Medulla oblongata (tissue), 1 donor: ENCODE results near the gene IFI27.
A peak's percentile ranks its signal among the peaks of the same experiment; 100 is the strongest.

Source experiments
- DNase-seq: peaks from one replicate; pipeline ENCODE4 v3.0.0-alpha.2; 2015; ENCODE audit errors: extremely low spot score

IFI27 gene

GRCh38 chr14:94102768-94103482 is 7.6 kb upstream of the IFI27 start:
- DNase-seq: no peak

DNA sequence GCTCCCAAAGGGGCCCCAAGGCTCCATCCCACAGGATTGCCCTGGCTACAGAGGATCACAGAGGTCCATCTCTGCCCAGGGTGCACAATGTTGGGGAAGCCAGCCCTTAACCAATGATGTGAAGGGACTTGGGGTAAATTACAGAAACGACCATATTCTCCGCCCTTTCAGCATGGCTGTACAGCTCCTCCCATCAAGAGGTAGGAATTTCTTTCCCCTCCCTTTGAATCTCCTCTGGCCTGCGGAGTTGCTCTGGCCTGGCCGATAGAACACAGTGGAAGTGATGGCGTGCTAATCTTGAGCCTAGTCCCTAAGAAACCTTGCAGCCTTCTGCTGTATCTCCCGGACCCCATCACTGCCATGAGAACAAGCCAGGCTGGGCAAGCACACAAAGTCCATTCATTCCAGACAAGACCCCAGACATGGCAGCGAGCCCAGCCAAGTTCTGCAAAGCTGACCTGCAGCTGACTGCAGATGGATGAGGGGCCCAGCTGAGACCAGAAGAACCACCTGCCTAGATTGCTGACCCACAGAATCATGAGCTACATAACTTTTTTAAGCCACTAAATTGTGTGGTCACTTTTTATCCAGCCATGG is 6.9 kb upstream of the IFI27 start:
- DNase-seq: no peak

DNA sequence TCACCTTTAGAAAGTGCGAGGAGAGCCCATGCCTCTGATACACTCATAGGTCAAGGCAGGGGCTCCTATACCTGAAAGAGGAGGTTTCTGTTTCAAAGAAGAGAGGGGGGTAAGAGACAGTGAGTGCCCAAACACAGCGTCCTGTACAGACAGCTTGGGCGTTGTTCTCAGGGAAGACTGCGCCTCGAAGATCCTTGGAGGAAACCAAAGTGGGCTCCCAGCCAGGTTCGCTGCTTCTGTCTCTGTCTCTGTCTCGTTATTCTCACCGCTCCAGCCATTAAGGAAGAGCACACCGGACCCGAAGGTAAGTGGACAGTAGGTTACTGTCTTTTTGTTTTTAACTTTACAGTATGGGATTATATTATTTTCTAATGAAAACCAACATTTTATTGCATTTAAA is 5.8 kb upstream of the IFI27 start:
- DNase-seq: no peak

GRCh38 chr14:94109915-94110250 is 653 bp upstream of the IFI27 start:
- no peak for DNase-seq

DNA sequence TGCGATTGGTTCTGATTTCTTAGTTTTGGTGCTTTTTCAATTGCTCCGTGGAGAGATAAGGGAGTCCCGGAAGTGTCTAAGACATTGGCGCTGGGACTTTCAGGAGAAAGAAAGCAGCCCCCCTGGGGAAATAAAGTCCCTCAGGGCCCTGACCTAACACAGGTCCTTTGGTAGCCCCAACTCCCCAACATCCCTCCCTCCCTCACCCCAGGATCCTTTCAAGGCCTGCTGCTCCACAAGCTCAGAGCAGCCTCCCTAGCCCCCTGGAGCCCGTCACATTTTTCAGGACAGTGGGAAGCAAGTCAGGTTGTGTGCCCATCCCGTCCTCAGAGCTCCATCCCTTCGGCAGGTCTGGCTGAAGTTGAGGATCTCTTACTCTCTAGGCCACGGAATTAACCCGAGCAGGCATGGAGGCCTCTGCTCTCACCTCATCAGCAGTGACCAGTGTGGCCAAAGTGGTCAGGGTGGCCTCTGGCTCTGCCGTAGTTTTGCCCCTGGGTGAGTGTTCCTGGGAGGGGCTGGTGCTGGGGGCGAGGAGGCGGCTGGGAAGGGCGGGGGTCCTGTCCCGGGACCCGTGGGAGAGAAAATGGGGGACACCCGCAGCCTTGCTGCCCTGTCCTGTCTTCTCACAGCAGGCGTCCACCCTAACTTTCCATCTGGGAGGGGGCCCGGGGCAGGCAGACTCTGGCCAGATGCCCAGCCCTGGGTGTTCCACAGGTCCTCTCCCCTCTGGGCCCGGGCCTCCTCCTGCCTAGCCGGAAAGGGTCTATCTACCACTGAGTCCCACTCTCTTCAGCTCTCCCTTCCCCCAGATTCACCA is 950 bp downstream of the IFI27 start:
- DNase-seq: no peak

GRCh38 chr14:94112513-94113063 is 2.1 kb downstream of the IFI27 start:
- DNase-seq: no peak

DNA sequence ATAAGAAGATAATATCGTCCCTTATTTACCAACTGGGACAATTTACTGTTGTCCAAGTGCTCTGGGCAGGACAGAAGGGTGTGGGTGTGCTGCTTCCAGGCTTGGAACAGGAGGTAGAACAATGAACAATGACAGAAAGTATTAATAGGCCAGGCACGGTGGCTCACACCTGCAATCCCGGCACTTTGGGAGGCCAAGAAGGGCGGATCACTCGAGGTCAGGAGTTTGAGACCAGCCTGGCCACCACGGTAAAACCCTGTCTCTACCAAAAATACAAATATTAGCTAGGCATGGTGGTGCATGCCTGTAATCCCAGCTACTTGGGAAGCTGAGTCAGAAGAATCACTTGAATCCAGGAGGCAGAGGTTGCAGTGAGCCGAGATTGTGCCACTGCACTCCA is 2.5 kb downstream of the IFI27 start:
- no peak for DNase-seq

- DNase-seq: peak; percentile 61
Observed at GRCh38 chr14:94113490-94113889, 3.0 kb downstream of the IFI27 start.

DNA sequence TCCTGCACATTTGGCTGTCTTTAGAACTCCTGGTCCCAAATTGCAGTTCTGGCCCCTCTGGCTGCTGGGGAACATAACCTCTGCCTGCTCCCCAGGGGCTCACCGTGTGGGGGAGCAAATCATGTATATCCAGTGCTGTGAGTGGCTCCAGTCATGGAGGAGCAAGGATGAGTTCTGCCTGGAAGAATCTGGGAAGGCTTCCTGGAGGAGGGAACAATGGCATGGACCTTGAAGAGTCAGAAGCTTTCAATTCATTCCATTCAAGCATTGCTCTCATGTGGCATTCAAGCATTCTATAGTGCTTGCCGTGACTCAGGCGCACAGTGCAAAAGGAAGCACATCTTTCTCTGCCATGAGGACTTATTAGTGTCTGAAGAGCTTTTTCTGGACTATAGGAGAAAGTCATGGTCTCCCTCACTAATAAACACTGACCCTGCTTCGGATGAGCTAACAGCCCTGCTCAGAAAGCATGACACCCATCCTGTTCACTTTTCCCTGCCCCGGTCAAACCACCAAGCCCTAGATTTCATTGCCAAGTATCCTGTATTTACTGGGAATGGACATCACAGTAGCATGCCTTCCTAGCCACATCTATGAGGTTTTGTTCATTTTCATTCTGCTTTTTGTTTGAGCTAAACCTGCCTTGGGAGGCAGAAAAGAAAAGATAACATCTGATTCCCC is 3.5 kb downstream of the IFI27 start:
- DNase-seq: no peak

- DNase-seq: no peak
Observed at GRCh38 chr14:94114589-94115057, 4.1 kb downstream of the IFI27 start.

- peak; percentile 47 for DNase-seq
Observed at GRCh38 chr14:94115058-94115591, 4.6 kb downstream of the IFI27 start.

GRCh38 chr14:94115631-94116030 is 5.1 kb downstream of the IFI27 start:
- DNase-seq: no peak

GRCh38 chr14:94116701-94117100 is 6.2 kb downstream of the IFI27 start:
- DNase-seq: no peak

- no peak for DNase-seq
Observed at GRCh38 chr14:94117856-94118255, 7.3 kb downstream of the IFI27 start.

DNA sequence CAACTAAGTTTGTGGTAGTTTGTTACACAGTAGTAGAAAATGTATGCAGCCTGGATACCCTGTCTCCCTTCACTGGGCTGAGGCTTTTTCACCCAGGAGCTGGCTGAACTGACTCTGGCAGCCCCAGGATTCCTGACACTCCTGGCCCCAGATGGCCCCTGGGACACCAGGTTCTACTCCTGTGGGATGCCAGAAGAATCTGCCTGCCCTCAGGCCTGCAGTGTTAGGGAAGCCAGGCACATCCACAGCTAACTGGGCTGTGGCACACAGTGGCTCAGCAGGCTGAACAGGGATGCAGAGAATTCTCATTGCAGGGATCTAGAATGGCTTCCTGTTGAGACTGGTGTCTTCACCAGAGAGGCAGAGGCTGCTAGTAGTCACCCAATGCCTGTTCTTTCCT is 8.5 kb downstream of the IFI27 start:
- DNase-seq: no peak

DNA sequence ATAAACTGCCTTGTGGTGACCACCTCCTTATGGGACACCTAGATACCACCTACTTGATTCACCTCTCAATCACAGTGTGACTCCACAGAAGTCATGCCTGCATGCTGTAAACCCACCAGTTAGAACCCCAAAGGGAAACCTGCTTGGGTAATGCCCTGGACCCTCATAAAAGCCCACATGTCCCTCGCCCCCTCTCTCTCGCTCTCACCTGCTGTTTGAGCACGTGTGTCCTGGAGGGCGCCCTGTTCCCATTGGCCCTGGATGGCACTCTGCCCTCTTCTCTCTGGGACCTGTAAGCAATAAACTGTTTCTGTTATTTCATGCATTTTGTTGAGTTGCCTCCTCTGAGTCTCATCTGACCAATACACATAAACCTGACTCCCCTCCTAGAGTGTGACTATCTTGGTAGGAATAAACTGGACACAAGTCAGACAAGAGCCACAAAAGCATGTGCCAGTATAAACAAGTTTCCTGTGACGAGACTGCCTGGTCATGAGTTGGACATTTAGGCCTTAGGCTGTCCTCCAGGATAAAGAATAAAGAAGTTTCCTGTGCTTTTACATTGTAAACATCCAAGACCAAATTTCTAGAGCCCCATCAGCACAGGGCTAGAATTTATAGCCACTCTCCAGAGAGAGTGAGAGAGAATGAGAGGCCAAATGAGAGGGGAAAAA is 10.3 kb downstream of the IFI27 start:
- DNase-seq: no peak

- no peak for DNase-seq
Observed at GRCh38 chr14:94121485-94121884, 10.9 kb downstream of the IFI27 start.

DNA sequence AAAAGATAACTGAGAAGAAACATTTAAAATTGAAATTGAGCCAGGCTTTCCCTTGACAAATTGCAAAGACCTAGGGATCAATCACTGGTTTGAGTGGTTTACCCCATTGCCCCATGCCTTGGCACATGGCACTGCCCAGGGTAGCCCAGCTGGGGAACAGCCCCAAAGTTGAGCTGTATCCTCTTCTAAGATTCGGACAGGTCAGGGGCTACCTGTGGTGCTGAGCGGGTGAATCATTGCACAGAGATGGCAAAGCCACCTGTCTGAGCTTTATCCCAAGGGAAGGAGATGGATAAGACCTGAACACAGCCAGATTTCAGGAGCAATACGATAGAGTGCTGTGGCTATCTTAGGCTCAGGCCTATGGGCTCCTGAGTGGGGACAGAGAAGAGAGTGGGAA is 11.9 kb downstream of the IFI27 start:
- no peak for DNase-seq

- DNase-seq: no peak
Observed at GRCh38 chr14:94123296-94123695, 12.8 kb downstream of the IFI27 start.

- DNase-seq: no peak
Observed at GRCh38 chr14:94123868-94124267, 13.3 kb downstream of the IFI27 start.
